Stimulated activated CD8-positive, alpha-beta memory T cell treated with anti-CD3 and anti-CD28 coated beads, Interleukin-15, amount 100 ng/mL, for 1 hour (primary cell): ENCODE measurements around the gene ADCY6.
"Not testable (repeated sequence)": the region's sequence is repeated elsewhere in the genome, so short reads cannot be mapped to it uniquely, and the experiment has no call there.

ENCODE experiments used
- DNase-seq: peaks from one replicate; pipeline ENCODE4 v3.0.0-alpha.2; 2020; ENCODE audit warnings: low read depth

Gene ADCY6

GRCh38 chr12:48750215-48750614 is 38.7 kb downstream of the ADCY6 start:
- no peak for DNase-seq

GRCh38 chr12:48744251-48745008 is 44.5 kb downstream of the ADCY6 start:
- DNase-seq, result no peak

- DNase-seq, result no peak
Observed at GRCh38 chr12:48739618-48740269, 49.1 kb downstream of the ADCY6 start.

- no peak for DNase-seq
Observed at GRCh38 chr12:48736456-48736855, 52.4 kb downstream of the ADCY6 start.

- DNase-seq, result no peak
Observed at GRCh38 chr12:48728807-48729206, 60.1 kb downstream of the ADCY6 start.

- not testable (repeated sequence) for DNase-seq
Observed at GRCh38 chr12:48720737-48721136, 68.2 kb downstream of the ADCY6 start.

- DNase-seq, result not testable (repeated sequence)
Observed at GRCh38 chr12:48720171-48720570, 68.7 kb downstream of the ADCY6 start.

GRCh38 chr12:48719002-48719401 is 69.9 kb downstream of the ADCY6 start:
- DNase-seq, result not testable (repeated sequence)

GRCh38 chr12:48717252-48717695 is 71.6 kb downstream of the ADCY6 start:
- no peak for DNase-seq

- peak; percentile 96 for DNase-seq
Observed at GRCh38 chr12:48716493-48717251, 72.2 kb downstream of the ADCY6 start, which contains the start of gene CCNT1. Gene CCNT1 (minus strand): TSS chr12:48716707. CDS start chr12:48716675, 32 bp downstream.
